A549 (cell line): ENCODE data around the gene ANKRD30A.
"Not testable (repeated sequence)": the region's sequence is repeated elsewhere in the genome, so short reads cannot be mapped to it uniquely, and the experiment has no call there.

Source experiments
- CTCF ChIP-seq: fragments of >200 bp; sonication (Bioruptor Twin); formaldehyde crosslinking; IDR thresholded peaks from 3 replicates; pipeline ENCODE4 v1.5.1; 2016
- ELK1 ChIP-seq: fragments of 150-350 bp; IDR thresholded peaks from 2 replicates; pipeline ENCODE4 v1.6.1; 2014; ENCODE audit warnings: low read depth, mild to moderate bottlenecking, low read length

GRCh38 chr10:37076083-37076482, 49.3 kb upstream of the ANKRD30A start:
- TF ChIP-seq CTCF, ELK1: not testable (repeated sequence)
